ENCODE data around the gene APPL1.

DNA sequence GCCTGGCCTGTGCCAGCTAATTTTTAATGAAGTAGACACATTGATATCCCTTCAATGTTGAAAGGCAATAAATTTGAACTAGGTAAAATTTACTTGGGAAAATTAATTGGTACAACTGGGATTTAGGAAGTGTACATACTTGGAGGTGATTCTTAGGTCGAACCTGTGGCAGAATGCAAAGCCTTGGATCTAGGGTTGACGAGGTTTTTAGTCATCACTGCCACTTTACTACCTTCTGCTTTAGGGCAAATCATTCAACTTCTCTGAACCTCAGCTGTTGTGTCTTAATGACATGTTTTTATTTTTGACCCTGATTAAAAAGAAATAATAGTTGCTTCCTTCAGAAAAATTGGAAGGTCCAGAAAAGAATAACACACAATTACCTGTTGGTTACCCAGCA, 2.5 kb downstream of the APPL1 start:
- no peak for TF ChIP-seq POLR2AphosphoS5 (IDR thresholded peaks at IDR 0.05; ENCODE audit: low read depth, low read length)
- TF ChIP-seq POLR2A (IDR thresholded peaks at IDR 0.05; ENCODE audit: low read depth, low read length), result no peak
